ENCODE results near the gene HSD11B1L. TPM values are rescaled to one million over a fixed set of nuclear protein-coding genes. Genes with fewer than 3 reads are reported as not detected.

The HSD11B1L gene
- total RNA-seq, 1 experiment from 2014 or later, result 6.0 TPM

GRCh38 chr19:5718579-5719273, 37.9 kb downstream of the HSD11B1L start:
- peak overlapping the region; percentile 85 for H3K27ac ChIP-seq (ENCODE audit: low read depth, low read length)
- no peaks in the 10 kb centered on the region for H3K9me2 ChIP-seq (ENCODE audit: insufficient read depth)
- DNase-seq (ENCODE audit: low read depth, low spot score), result peak; percentile 50
- peaks cover 5% of the 10 kb centered on the region; the same call in 1 of the 2 replicates for H4K20me1 ChIP-seq (ENCODE audit: insufficient read depth)
- CTCF ChIA-PET, result interaction anchor here (1.5 kb wide), 2 partner anchors 29 to 32 kb away, joined by 6 to 7 read pairs; no protein-coding TSS in a partner anchor
- POLR2A ChIA-PET, result interaction anchor here (0.8 to 3.1 kb wide), 5 partner anchors 27 to 109 kb away, joined by 3 to 31 read pairs (median 5); partner anchors contain the start of gene RPL36
- intact Hi-C loops (cut with micrococcal nuclease), result no loop called here
- no peak for ATAC-seq
- peaks cover 10 to 28% of the 10 kb centered on the region in 2 experiments for H3K4me1 ChIP-seq (ENCODE audit: control insufficient read depth in 1 of 2, insufficient read depth in 2 of 2, low read length in 2 of 2)
- no peak overlapping the region for H2AFZ ChIP-seq (ENCODE audit: low read depth, low read length, poor library complexity, severe bottlenecking)
- no peak for TF ChIP-seq FOSL1 (IDR thresholded peaks at IDR 0.05; ENCODE audit: low read depth)
- TF ChIP-seq ZFX (IDR thresholded peaks at IDR 0.05), result no peak
- TF ChIP-seq EZH2phosphoT487 (IDR thresholded peaks at IDR 0.05; ENCODE audit: borderline replicate concordance), result no peak
- no peak for TF ChIP-seq RAD21 (IDR thresholded peaks at IDR 0.05; ENCODE audit: low read depth)
- TF ChIP-seq CBX3 (IDR thresholded peaks at IDR 0.05; ENCODE audit: low read depth), result no peak
- no peak for TF ChIP-seq JUND (IDR thresholded peaks at IDR 0.05)
- TF ChIP-seq CTCF (IDR thresholded peaks at IDR 0.05 in 2 of 3, conservative IDR thresholded peaks at IDR 0.05 in 1 of 3; ENCODE audit: borderline replicate concordance in 1 of 3, insufficient read depth in 1 of 3, low read depth in 2 of 3, low read length in 2 of 3), result no peak
- TF ChIP-seq CEBPB (IDR thresholded peaks at IDR 0.05; ENCODE audit: low read depth), result peak; percentile 82; the same call in 1 of the 2 replicates
- no peak for TF ChIP-seq REST (IDR thresholded peaks at IDR 0.05; ENCODE audit: low read depth)
- peak; percentile 33 for TF ChIP-seq POLR2A (IDR thresholded peaks at IDR 0.05; ENCODE audit: borderline replicate concordance, extremely low read depth, insufficient read depth, insufficient read length)
- no peak for TF ChIP-seq EGR1 (IDR thresholded peaks at IDR 0.05; ENCODE audit: low read depth)
- TF ChIP-seq MAX (IDR thresholded peaks at IDR 0.05), result no peak
- TF ChIP-seq POLR2AphosphoS5 (IDR thresholded peaks at IDR 0.05; ENCODE audit: low read depth, low read length), result peak; percentile 82
- peaks cover 60% of the 10 kb centered on the region for H3K79me2 ChIP-seq (ENCODE audit: insufficient read depth, low read length)
- TSS peak; percentile 99 for BruUV-seq (replicated peaks)
- H3K4me3 ChIP-seq (replicated peaks in 1 of 2; ENCODE audit: low read depth in 1 of 2, low read length in 2 of 2), result peak overlapping the region; percentile 99 to 100
- H3K9ac ChIP-seq (ENCODE audit: low read length), result peak overlapping the region; percentile 99
- H3K4me2 ChIP-seq (ENCODE audit: low read length), result peak overlapping the region; percentile 88
- peaks cover 6 to 14% of the 10 kb centered on the region in 2 experiments; a peak in 2 of 4 replicates for H3K36me3 ChIP-seq (ENCODE audit: control insufficient read depth in 1 of 2, insufficient read depth in 2 of 2, low read length in 2 of 2)
- H3K27me3 ChIP-seq (ENCODE audit: insufficient read depth, low read length), result no peaks in the 10 kb centered on the region
- RAD21 ChIA-PET (ENCODE audit: low non-redundant PET in 1 of 2, low total read pairs in 2 of 2, uncharacterized antibody in 2 of 2, unreplicated experiment in 2 of 2), result no interaction called here
- H3K9me3 ChIP-seq (ENCODE audit: control insufficient read depth in 1 of 2, insufficient read depth in 1 of 2, low read depth in 1 of 2, low read length in 2 of 2), result no peaks in the 10 kb centered on the region
